ENCODE data around the gene HLF.

- TF ChIP-seq CTCF (conservative IDR thresholded peaks at IDR 0.05; ENCODE audit: low read depth in 2 of 2) (no peak), POLR2AphosphoS5 (IDR thresholded peaks at IDR 0.05; ENCODE audit: low read depth) (no peak), EZH2phosphoT487 (IDR thresholded peaks at IDR 0.05; ENCODE audit: unreplicated experiment) (no peak), CREB1 (CRISPR knock-in tag; IDR thresholded peaks at IDR 0.05; ENCODE audit: low read depth) (no peak), REST (IDR thresholded peaks at IDR 0.05; ENCODE audit: unreplicated experiment) (no peak), EZH2 (IDR thresholded peaks at IDR 0.05; ENCODE audit: low read depth, unreplicated experiment) (no peak)
- TF ChIP-seq, protein P1, sequence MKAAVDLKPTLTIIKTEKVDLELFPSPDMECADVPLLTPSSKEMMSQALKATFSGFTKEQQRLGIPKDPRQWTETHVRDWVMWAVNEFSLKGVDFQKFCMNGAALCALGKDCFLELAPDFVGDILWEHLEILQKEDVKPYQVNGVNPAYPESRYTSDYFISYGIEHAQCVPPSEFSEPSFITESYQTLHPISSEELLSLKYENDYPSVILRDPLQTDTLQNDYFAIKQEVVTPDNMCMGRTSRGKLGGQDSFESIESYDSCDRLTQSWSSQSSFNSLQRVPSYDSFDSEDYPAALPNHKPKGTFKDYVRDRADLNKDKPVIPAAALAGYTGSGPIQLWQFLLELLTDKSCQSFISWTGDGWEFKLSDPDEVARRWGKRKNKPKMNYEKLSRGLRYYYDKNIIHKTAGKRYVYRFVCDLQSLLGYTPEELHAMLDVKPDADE (IDR thresholded peaks at IDR 0.05), result no peak
Measured at GRCh38 chr17:55280212-55280611, 15.5 kb downstream of the HLF start.

Measured in GM23338 (cell line).